ENCODE data around the gene WDR64. TPM values are rescaled to one million over a fixed set of nuclear protein-coding genes. Genes with fewer than 3 reads are reported as not detected.

The WDR64 gene
- total and polyA plus RNA-seq, 7 donors = 0.09 TPM; not detected in 6

- no peaks in the 10 kb centered on the region for H3K36me3 ChIP-seq
- intact Hi-C loops (cut with DNase I) = no loop called here
- WGBS, 2 donors = 3 to 6% methylated on average over 1 of the region's 1 CpG
- no peak for TF ChIP-seq EP300 (IDR thresholded peaks at IDR 0.05)
- TF ChIP-seq POLR2A (IDR thresholded peaks at IDR 0.05) = no peak
- TF ChIP-seq POLR2AphosphoS5 (IDR thresholded peaks at IDR 0.05) = no peak
- TF ChIP-seq CTCF (IDR thresholded peaks at IDR 0.05) = peak in 3 of 4 experiments; percentile 40 to 42 (median 40)
- H3K27ac ChIP-seq = no peak overlapping the region
- H3K4me1 ChIP-seq = no peaks in the 10 kb centered on the region
- peaks cover 0 to 3% (median 0%) of the 10 kb centered on the region in 3 donors for H3K27me3 ChIP-seq
- H3K4me3 ChIP-seq = no peak overlapping the region
- no peak for DNase-seq
- no peaks in the 10 kb centered on the region for H3K9me3 ChIP-seq
These were observed 182.8 kb downstream of the WDR64 start for GRCh38 chr1:241834733-241835377.

- DNase-seq = no peak
- Histone ChIP-seq H3K4me1 (no peaks in the 10 kb centered on the region), H3K36me3 (no peaks in the 10 kb centered on the region), H3K27me3 (peaks cover 0 to 3% (median 0%) of the 10 kb centered on the region in 3 donors), H3K4me3 (no peak overlapping the region), H3K9me3 (no peaks in the 10 kb centered on the region), H3K27ac (no peak overlapping the region)
- TF ChIP-seq POLR2AphosphoS5 (IDR thresholded peaks at IDR 0.05) (no peak), POLR2A (IDR thresholded peaks at IDR 0.05) (no peak), EP300 (IDR thresholded peaks at IDR 0.05) (no peak), CTCF (IDR thresholded peaks at IDR 0.05) (no peak)
- WGBS, 2 donors = 67 to 84% methylated on average over 2 of the region's 2 CpGs
- intact Hi-C loops (cut with DNase I) = no loop called here
These were observed 184.9 kb downstream of the WDR64 start for GRCh38 chr1:241836941-241837340.

- DNase-seq = no peak
- H3K36me3 ChIP-seq = no peaks in the 10 kb centered on the region
- H3K27me3 ChIP-seq = peaks cover 0 to 3% (median 0%) of the 10 kb centered on the region in 3 donors
- no peak overlapping the region for H3K27ac ChIP-seq
- no peaks in the 10 kb centered on the region for H3K9me3 ChIP-seq
- no peak overlapping the region for H3K4me3 ChIP-seq
- 79 to 86% methylated on average over 5 of the region's 5 CpGs for WGBS, 2 donors
- TF ChIP-seq CTCF (IDR thresholded peaks at IDR 0.05) (no peak), POLR2A (IDR thresholded peaks at IDR 0.05) (no peak), POLR2AphosphoS5 (IDR thresholded peaks at IDR 0.05) (no peak), EP300 (IDR thresholded peaks at IDR 0.05) (no peak)
- intact Hi-C loops (cut with DNase I) = no loop called here
- H3K4me1 ChIP-seq = no peaks in the 10 kb centered on the region
These were observed 185.3 kb downstream of the WDR64 start for GRCh38 chr1:241837416-241837815.

DNA sequence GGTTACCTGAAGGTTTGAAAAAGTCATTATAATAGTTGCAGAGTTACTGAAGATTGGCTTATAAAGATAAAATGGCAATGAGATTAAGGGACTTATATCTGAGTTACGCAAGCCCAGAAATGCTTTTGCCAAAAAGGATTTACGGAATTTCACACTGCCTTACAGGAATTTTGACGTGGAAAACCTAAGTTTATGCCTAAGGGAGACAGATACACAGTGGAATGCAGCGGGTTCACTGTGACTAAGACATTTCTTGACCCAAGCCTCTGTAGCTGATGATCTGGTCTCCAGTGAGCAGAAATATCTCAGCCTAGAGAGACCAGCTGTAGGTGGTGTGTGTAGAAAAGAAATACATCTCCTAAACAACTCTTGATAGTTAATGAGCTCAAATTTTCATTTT lies 185.8 kb downstream of the WDR64 start:
- no peak for DNase-seq
- Histone ChIP-seq H3K4me3 (no peak overlapping the region), H3K36me3 (no peaks in the 10 kb centered on the region), H3K27ac (no peak overlapping the region), H3K4me1 (no peaks in the 10 kb centered on the region), H3K27me3 (peaks cover 0 to 3% (median 0%) of the 10 kb centered on the region in 3 donors), H3K9me3 (no peaks in the 10 kb centered on the region)
- WGBS, 2 donors = 81 to 90% methylated on average over 4 of the region's 4 CpGs
- TF ChIP-seq CTCF (IDR thresholded peaks at IDR 0.05) (no peak), POLR2AphosphoS5 (IDR thresholded peaks at IDR 0.05) (no peak), EP300 (IDR thresholded peaks at IDR 0.05) (no peak), POLR2A (IDR thresholded peaks at IDR 0.05) (no peak)
- intact Hi-C loops (cut with DNase I) = no loop called here

- no peak overlapping the region for H3K27ac ChIP-seq
- H3K36me3 ChIP-seq = no peaks in the 10 kb centered on the region
- intact Hi-C loops (cut with DNase I) = no loop called here
- no peaks in the 10 kb centered on the region for H3K4me1 ChIP-seq
- H3K27me3 ChIP-seq = peaks cover 0 to 3% (median 0%) of the 10 kb centered on the region in 3 donors
- H3K9me3 ChIP-seq = no peaks in the 10 kb centered on the region
- DNase-seq = no peak
- H3K4me3 ChIP-seq = no peak overlapping the region
- 82 to 89% methylated on average over 5 of the region's 5 CpGs for WGBS, 2 donors
- TF ChIP-seq EP300 (IDR thresholded peaks at IDR 0.05) (no peak), POLR2AphosphoS5 (IDR thresholded peaks at IDR 0.05) (no peak), CTCF (IDR thresholded peaks at IDR 0.05) (no peak), POLR2A (IDR thresholded peaks at IDR 0.05) (no peak)
These were observed 186.8 kb downstream of the WDR64 start for GRCh38 chr1:241838897-241839296.

All from sigmoid colon (tissue), 7 donors.